Measurements from ENCODE around the gene CLSTN2. TPM values are rescaled to one million over a fixed set of nuclear protein-coding genes. Genes with fewer than 3 reads are reported as not detected.

Gene CLSTN2
- total and polyA plus RNA-seq, 2 of the 13 experiments (the other 11 are each of a cell fraction or from before 2014, with no cell fraction given): not detected

DNA sequence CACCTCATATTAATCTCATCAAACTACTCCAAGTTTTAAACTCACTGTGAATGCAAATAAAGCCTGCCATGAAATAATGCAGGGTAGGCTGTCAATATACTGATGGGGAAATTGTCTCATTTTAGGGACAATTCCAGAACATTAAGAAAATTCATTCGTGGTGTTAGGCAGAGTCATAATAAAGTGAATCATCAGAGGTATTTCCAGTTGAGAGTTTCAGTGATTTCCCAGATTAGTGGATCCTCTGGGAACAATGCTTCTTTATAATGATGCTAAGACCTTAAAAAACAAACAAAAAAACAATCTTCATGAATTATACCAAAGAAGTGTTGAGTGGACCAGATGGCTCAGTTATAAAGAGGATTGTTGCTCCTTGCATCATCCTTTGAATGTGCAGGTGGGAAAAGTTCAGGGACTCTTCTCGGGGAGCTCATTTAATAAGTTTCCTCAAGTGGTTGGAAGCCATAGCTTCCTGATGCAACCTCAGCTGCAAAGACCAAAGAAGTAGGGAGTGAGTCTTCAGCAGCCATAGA lies 381.9 kb downstream of the CLSTN2 start (continued):
- TF ChIP-seq ZNF567 (CRISPR knock-in tag; IDR thresholded peaks at IDR 0.05; ENCODE audit: borderline replicate concordance): no peak
- no peak for TF ChIP-seq EP300 (IDR thresholded peaks at IDR 0.05; ENCODE audit: low read depth in 2 of 2, low read length in 2 of 2)
- TF ChIP-seq EP300 (CRISPR knock-in tag; IDR thresholded peaks at IDR 0.05; ENCODE audit: borderline replicate concordance): no peak
- TF ChIP-seq ZNF790 (CRISPR knock-in tag; IDR thresholded peaks at IDR 0.05; ENCODE audit: borderline replicate concordance): no peak

- H3K27me3 ChIP-seq (ENCODE audit: control insufficient read depth in 1 of 2, insufficient read depth in 2 of 2, low read length in 2 of 2): no peaks in the 10 kb centered on the region
- no peak overlapping the region for H3K9ac ChIP-seq (ENCODE audit: insufficient read depth, low read depth, low read length)
- no peak overlapping the region for H3K27ac ChIP-seq (ENCODE audit: extremely low read length, insufficient read depth, low read length)
- H3K9me3 ChIP-seq (ENCODE audit: low read length): no peaks in the 10 kb centered on the region
- 0% methylated on average over 2 of the region's 2 CpGs for WGBS (ENCODE audit: low lambda C conversion rate)
- ChIA-PET POLR2A (no interaction called here), CTCF (ENCODE audit: low intra/inter-chr PET ratio, low total read pairs) (no interaction called here)
- no TSS peak for BruUV-seq (replicated peaks)
- H3K36me3 ChIP-seq (replicated peaks in 1 of 2; ENCODE audit: control insufficient read depth in 1 of 2, insufficient read depth in 2 of 2, low read length in 2 of 2): no peaks in the 10 kb centered on the region
- no peak overlapping the region for H2AFZ ChIP-seq (ENCODE audit: low read length)
- DNase-seq (ENCODE audit: low spot score): no peak
- no peak for FAIRE-seq
- H3K4me3 ChIP-seq (replicated peaks in 1 of 3; ENCODE audit: insufficient read depth in 1 of 3, low read depth in 2 of 3, low read length in 3 of 3): no peak overlapping the region
- no peak for ATAC-seq
- in situ Hi-C loops (cut with HindIII; ENCODE audit: extremely low pct_ligation_motif_present, low pct_unique_long_range_greater_than_20kb): no loop called here
- no peak overlapping the region for H3K4me2 ChIP-seq (ENCODE audit: low read depth, low read length)
- H3K79me2 ChIP-seq (ENCODE audit: insufficient read depth, low read length): no peaks in the 10 kb centered on the region
- H4K20me1 ChIP-seq (ENCODE audit: insufficient read depth, low read length): no peaks in the 10 kb centered on the region
- intact Hi-C loops (cut with micrococcal nuclease; ENCODE audit: unreplicated experiment): no loop called here
- H3K4me1 ChIP-seq (ENCODE audit: insufficient read depth, low read length): no peaks in the 10 kb centered on the region
- TF ChIP-seq FOXC1 (CRISPR knock-in tag; IDR thresholded peaks at IDR 0.05; ENCODE audit: borderline replicate concordance) (no peak), JARID2 (CRISPR knock-in tag; IDR thresholded peaks at IDR 0.05; ENCODE audit: insufficient replicate concordance) (no peak), E2F2 (CRISPR knock-in tag; IDR thresholded peaks at IDR 0.05; ENCODE audit: borderline replicate concordance) (no peak), ZNF724P (CRISPR knock-in tag; IDR thresholded peaks at IDR 0.05; ENCODE audit: borderline replicate concordance) (no peak), TIGD3 (CRISPR knock-in tag; IDR thresholded peaks at IDR 0.05; ENCODE audit: borderline replicate concordance) (no peak), IKZF4 (CRISPR knock-in tag; IDR thresholded peaks at IDR 0.05; ENCODE audit: borderline replicate concordance, low read depth, not compliant biosample characterization) (no peak), ZNF75D (CRISPR knock-in tag; IDR thresholded peaks at IDR 0.05; ENCODE audit: borderline replicate concordance) (no peak), SNRNP70 (IDR thresholded peaks at IDR 0.05; ENCODE audit: low read depth, low read length) (no peak), ZMAT3 (CRISPR knock-in tag; conservative IDR thresholded peaks at IDR 0.05) (no peak), SSRP1 (CRISPR knock-in tag; IDR thresholded peaks at IDR 0.05) (no peak), SRY (CRISPR knock-in tag; IDR thresholded peaks at IDR 0.05) (no peak), KDM1A (CRISPR knock-in tag; IDR thresholded peaks at IDR 0.05) (no peak), TBX2 (CRISPR knock-in tag; IDR thresholded peaks at IDR 0.05; ENCODE audit: borderline replicate concordance) (no peak)
- TF ChIP-seq, protein P1, sequence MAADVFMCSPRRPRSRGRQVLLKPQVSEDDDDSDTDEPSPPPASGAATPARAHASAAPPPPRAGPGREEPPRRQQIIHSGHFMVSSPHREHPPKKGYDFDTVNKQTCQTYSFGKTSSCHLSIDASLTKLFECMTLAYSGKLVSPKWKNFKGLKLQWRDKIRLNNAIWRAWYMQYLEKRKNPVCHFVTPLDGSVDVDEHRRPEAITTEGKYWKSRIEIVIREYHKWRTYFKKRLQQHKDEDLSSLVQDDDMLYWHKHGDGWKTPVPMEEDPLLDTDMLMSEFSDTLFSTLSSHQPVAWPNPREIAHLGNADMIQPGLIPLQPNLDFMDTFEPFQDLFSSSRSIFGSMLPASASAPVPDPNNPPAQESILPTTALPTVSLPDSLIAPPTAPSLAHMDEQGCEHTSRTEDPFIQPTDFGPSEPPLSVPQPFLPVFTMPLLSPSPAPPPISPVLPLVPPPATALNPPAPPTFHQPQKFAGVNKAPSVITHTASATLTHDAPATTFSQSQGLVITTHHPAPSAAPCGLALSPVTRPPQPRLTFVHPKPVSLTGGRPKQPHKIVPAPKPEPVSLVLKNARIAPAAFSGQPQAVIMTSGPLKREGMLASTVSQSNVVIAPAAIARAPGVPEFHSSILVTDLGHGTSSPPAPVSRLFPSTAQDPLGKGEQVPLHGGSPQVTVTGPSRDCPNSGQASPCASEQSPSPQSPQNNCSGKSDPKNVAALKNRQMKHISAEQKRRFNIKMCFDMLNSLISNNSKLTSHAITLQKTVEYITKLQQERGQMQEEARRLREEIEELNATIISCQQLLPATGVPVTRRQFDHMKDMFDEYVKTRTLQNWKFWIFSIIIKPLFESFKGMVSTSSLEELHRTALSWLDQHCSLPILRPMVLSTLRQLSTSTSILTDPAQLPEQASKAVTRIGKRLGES (CRISPR knock-in tag; IDR thresholded peaks at IDR 0.05; ENCODE audit: borderline replicate concordance): no peak
Measured at GRCh38 chr3:140319739-140320138, 384.8 kb downstream of the CLSTN2 start.
